Type B pancreatic cell (in vitro differentiated cells): Measurements from ENCODE around the gene HRNR. TPM values are rescaled to one million over a fixed set of nuclear protein-coding genes. Genes with fewer than 3 reads are reported as not detected.
"Not testable (repeated sequence)": the region's sequence is repeated elsewhere in the genome, so short reads cannot be mapped to it uniquely, and the experiment has no call there.

ENCODE experiments used
- DNase-seq: peaks from one replicate; pipeline ENCODE4 v3.0.0; 2021; ENCODE audit warnings: mixed read lengths; ENCODE audit not compliant: unreplicated experiment; ENCODE audit errors: extremely low spot score
- H3K27ac Mint-ChIP-seq: 2 replicates; pipeline ENCODE4 v1.8.0; 2021; ENCODE audit warnings: mild to moderate bottlenecking, mixed read lengths
- H3K27me3 Mint-ChIP-seq: 2 replicates; pipeline ENCODE4 v1.8.0; 2021; ENCODE audit warnings: mixed read lengths
- H3K36me3 Mint-ChIP-seq: 2 replicates; pipeline ENCODE4 v1.8.0; 2021; ENCODE audit warnings: mixed read lengths
- H3K4me1 Mint-ChIP-seq: one replicate; pipeline ENCODE4 v1.8.0; 2021; ENCODE audit warnings: mixed read lengths; ENCODE audit not compliant: unreplicated experiment
- H3K4me3 Mint-ChIP-seq: 2 replicates; pipeline ENCODE4 v1.8.0; 2021; ENCODE audit warnings: mild to moderate bottlenecking, mixed read lengths
- H3K9me3 Mint-ChIP-seq: 2 replicates; pipeline ENCODE4 v1.8.0; 2021; ENCODE audit warnings: mixed read lengths
- long read RNA-seq: library from polyadenylated mRNA; unstranded; transcript quantifications from one replicate; pipeline ENCODE4 v2.0.0, GENCODE V29; 2020
- total RNA-seq: library from RNA; stranded (reverse); gene quantifications from 2 replicates; pipeline ENCODE4 v1.2.1, GENCODE V29; 2021; ENCODE audit warnings: low replicate concordance
- TF ChIP-seq, protein P1 (sequence below): fragments of 200-600 bp; sonication (generic); conservative IDR thresholded peaks from 2 replicates; pipeline ENCODE4 v1.5.0; 2021; ENCODE audit warnings: antibody characterized with exemption, mild to moderate bottlenecking

Gene HRNR
- total RNA-seq = not detected in 2 replicates
- long read RNA-seq, partial matches to known transcripts = 0 of 1 reads
- long read RNA-seq, other reads (novel, unspliced or antisense) = 1 of 1 reads

DNA sequence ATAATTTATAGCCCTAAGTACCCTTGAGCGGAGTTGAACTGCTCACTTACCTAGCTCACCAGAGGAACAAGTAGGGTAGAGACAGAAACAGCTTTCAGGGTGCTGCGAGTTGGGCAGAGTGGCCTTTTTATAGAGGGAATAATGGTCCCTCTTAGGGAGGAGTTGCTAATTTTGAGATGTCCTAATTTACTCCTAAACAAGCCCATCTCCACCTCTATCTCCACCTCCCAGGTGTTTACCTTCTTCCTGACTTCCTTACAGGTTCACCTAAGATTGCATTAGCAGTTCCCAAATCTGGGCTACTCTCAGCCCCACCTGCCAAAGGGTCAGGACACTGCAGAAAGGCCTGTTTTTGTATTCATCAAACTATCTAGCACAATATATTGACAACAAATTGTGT, at the start of gene HRNR:
TSS of gene HRNR (minus strand) at position 101 of the 400 bp plus-strand sequence. CDS start 940 bp downstream, outside the sequence.
- H3K4me3 Mint-ChIP-seq = no peak within 1 kb of the TSS
- no peak within 1 kb of the TSS for H3K27ac Mint-ChIP-seq
- peaks cover 5% of the 10 kb centered on the region for H3K9me3 Mint-ChIP-seq
- H3K4me1 Mint-ChIP-seq = no peaks in the 10 kb centered on the region
- H3K36me3 Mint-ChIP-seq = no peaks in the 10 kb centered on the region
- no peak for DNase-seq
- TF ChIP-seq, protein P1, sequence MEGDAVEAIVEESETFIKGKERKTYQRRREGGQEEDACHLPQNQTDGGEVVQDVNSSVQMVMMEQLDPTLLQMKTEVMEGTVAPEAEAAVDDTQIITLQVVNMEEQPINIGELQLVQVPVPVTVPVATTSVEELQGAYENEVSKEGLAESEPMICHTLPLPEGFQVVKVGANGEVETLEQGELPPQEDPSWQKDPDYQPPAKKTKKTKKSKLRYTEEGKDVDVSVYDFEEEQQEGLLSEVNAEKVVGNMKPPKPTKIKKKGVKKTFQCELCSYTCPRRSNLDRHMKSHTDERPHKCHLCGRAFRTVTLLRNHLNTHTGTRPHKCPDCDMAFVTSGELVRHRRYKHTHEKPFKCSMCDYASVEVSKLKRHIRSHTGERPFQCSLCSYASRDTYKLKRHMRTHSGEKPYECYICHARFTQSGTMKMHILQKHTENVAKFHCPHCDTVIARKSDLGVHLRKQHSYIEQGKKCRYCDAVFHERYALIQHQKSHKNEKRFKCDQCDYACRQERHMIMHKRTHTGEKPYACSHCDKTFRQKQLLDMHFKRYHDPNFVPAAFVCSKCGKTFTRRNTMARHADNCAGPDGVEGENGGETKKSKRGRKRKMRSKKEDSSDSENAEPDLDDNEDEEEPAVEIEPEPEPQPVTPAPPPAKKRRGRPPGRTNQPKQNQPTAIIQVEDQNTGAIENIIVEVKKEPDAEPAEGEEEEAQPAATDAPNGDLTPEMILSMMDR = no peak
- no peaks in the 10 kb centered on the region for H3K27me3 Mint-ChIP-seq

DNA sequence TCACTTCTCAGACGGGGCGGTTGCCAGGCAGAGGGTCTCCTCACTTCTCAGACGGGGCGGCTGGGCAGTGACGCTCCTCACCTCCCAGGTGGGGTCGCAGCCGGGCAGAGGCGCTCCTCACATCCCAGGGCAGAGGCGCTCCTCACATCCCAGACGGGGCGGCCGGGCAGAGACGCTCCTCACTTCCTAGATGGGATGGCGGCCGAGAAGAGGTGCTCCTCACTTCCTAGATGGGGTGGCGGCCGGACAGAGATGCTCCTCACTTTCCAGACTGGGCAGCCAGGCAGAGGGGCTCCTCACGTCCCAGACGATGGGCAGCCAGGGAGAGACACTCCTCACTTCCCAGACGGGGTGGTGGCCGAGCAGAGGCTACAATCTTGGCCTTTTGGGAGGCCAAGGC, 32.4 kb upstream of the HRNR start:
- H3K27ac Mint-ChIP-seq, H3K4me3 Mint-ChIP-seq, H3K4me1 Mint-ChIP-seq, H3K27me3 Mint-ChIP-seq, DNase-seq, H3K36me3 Mint-ChIP-seq: not testable (repeated sequence)
- H3K9me3 Mint-ChIP-seq = peaks cover 16% of the 10 kb centered on the region

DNA sequence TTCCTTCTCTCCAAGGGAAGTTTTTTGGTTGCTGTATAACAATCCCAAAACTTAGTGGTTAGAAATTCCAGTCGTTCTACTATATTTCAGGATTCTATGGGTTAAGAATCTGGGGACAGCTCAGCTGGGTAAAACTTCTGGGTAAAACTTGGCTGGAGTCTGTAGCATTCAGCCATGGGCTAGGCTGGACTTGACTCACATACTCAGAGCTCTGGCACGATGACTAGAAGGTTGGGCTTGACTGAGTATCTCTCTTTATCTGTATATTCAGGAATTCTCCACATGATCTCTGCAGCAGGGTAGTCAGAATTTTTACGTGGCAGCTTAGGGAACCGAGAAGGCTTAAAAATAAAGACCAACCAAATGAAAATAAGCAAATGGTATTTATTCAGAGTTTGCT, 28.2 kb upstream of the HRNR start:
- no peak for DNase-seq
- no peak overlapping the region for H3K27ac Mint-ChIP-seq
- H3K36me3 Mint-ChIP-seq = no peaks in the 10 kb centered on the region
- no peaks in the 10 kb centered on the region for H3K27me3 Mint-ChIP-seq
- no peak overlapping the region for H3K4me3 Mint-ChIP-seq
- H3K4me1 Mint-ChIP-seq = no peaks in the 10 kb centered on the region
- TF ChIP-seq, protein P1 = no peak
- peaks cover 16% of the 10 kb centered on the region for H3K9me3 Mint-ChIP-seq

DNA sequence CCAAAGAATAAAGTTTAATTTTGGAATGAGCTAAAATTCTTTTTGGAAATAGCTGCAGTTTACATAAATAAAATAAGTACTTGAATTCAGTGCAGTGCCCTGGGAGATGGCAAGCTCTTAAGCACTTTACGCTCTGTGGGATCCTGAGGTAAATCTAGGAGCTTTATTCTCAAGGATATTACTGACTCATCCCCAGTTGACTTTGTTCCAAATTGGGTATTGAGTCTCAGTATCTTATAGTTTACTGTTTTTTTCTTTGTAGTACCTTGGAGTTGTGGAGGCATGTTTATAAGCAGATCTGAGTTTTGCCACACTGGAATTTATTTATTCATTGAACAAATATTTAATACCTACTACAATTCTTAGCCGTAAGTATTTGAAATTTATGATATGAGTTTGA, 27.4 kb upstream of the HRNR start:
- Mint-ChIP-seq H3K36me3 (no peaks in the 10 kb centered on the region), H3K9me3 (peaks cover 16% of the 10 kb centered on the region), H3K27me3 (no peaks in the 10 kb centered on the region), H3K4me1 (no peaks in the 10 kb centered on the region), H3K27ac (no peak overlapping the region), H3K4me3 (no peak overlapping the region)
- DNase-seq = no peak
- TF ChIP-seq, protein P1 = no peak

DNA sequence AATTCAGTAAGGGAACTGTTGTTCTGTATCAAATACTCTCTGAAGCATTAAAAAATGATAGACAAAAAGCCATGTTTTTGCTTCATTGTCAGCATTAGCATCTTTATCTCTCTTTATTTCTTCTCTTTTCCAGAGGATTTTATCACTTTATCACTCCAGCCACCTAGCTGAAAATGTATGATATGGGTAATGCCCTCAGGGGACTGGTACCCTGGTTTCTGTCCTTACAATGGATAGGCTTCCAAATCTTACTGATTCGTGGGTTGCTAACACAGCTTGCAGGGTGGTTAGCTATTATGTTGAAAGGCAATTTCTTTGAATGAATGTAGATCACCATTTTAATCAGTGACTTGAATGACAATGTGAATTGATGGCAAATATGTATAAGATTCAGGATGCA, 23.3 kb upstream of the HRNR start:
- Mint-ChIP-seq H3K27ac (no peak overlapping the region), H3K27me3 (no peaks in the 10 kb centered on the region), H3K4me3 (no peak overlapping the region), H3K4me1 (no peaks in the 10 kb centered on the region), H3K36me3 (no peaks in the 10 kb centered on the region), H3K9me3 (peaks cover 4% of the 10 kb centered on the region)
- TF ChIP-seq, protein P1 = no peak
- no peak for DNase-seq

DNA sequence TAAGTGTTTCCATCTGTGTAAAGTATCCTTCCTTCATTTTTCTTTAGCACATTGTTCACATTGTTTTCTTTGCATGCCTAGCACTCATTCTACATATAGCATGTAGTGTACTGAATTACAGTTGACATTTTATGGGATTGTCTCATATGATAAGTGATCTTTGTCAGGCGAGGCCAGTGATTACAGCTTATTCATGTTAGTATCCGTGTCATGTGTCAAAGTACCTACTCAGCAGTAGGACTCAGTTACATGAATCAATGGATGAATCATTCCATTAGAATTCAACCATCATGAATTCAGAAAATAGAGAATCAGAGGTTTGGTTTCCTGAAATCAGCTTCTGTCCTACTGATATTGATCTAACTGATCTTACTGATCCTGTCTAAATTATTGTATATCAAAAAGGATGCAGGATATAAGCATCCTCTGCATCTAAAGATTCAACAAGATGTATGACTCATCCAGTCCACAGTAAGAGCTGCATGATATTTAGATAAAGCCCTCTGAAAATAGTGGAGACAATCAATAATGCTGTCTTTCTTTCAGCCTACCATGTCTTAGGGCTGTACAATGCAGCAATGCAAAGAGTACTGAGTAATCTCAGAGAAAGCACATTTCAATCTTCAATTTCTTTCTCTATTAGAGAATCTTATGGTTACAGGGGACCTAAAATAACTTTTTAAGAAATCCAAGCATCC, 20.7 kb upstream of the HRNR start:
- TF ChIP-seq, protein P1 = no peak
- no peaks in the 10 kb centered on the region for H3K9me3 Mint-ChIP-seq
- no peak overlapping the region for H3K27ac Mint-ChIP-seq
- H3K4me1 Mint-ChIP-seq = no peaks in the 10 kb centered on the region
- no peak for DNase-seq
- H3K36me3 Mint-ChIP-seq = no peaks in the 10 kb centered on the region
- no peak overlapping the region for H3K4me3 Mint-ChIP-seq
- no peaks in the 10 kb centered on the region for H3K27me3 Mint-ChIP-seq
